ENCODE measurements around the gene GNAI1.

Gene GNAI1

GRCh38 chr7:80257756-80258155 lies 123.1 kb downstream of the GNAI1 start:
- DNase-seq: no peak

GRCh38 chr7:80260606-80261005 lies 126.0 kb downstream of the GNAI1 start:
- DNase-seq: no peak

GRCh38 chr7:80263333-80263732 lies 128.7 kb downstream of the GNAI1 start:
- no peak for DNase-seq

- no peak for DNase-seq
These were observed 129.2 kb downstream of the GNAI1 start for GRCh38 chr7:80263821-80264220.

- DNase-seq: no peak
These were observed 130.3 kb downstream of the GNAI1 start for GRCh38 chr7:80264769-80265495.

DNA sequence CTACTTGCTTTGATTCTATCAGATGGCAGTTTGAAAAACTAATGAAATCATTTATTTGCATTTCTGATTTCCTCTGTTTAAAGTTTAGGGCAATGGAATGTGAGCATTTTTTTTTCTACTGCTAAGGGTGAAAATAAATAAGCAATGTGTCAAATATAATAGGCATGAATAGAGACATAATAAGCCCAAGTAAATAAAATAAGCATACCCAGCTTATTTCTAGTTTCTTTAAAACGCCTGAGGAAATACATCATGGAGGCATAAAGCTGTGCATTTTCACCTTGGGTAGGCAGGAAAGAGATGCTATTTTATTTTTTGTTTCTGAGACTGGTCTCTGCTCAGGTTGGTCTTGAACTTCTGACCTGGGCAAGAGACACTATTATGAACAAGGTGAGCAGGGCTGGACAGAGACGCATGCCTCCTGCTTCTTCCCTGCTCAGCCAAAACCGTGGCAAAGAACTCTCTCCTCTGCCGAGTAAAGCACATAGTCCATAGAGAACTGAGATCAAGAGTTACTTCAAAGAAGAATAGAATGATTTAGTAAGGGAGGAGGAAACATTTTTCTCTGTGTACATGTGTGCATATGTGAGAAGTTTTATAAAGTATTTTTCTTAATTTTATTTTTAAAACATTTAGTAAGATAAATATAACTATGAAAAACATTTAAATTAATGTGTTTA lies 138.1 kb downstream of the GNAI1 start:
- no peak for DNase-seq

DNA sequence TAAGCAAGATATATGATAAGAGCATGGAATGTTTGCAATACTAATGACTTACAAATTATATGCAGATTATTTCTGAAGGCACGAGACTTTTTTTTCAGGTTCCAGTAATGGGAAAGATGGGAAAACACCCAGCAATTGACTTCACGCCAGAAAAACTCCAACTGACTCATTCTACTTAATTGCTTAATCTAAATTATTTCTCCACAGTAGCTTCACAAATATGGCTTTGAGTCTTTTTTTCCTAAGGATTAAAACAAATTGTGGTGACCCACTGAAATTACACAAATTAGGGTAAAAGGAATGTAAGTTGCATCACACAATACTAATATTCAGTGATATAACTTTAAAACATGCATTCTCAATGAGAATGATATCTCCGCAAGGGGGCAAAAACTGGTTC lies 138.7 kb downstream of the GNAI1 start:
- no peak for DNase-seq

DNA sequence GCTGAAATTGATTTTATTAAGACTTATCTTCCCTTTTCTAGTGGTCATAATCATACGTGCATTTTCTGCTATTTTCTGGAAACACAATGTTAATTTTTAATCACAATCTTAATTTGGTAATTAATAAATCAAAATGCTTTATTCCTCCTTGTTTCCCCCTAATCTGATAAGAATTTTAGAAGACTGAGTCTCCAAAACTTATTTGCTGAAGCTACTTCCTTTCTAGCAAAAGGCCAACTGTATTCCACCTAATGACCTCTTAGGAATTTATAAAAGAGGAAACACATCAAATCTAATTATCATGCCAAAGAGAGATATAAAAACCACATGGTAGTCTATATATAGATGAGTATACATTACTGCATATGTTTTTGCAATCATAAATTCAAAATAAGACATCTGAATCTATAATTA lies 140.6 kb downstream of the GNAI1 start:
- DNase-seq: no peak

Measured in activated CD4-positive, alpha-beta T cell treated with anti-CD3 and anti-CD28 coated beads for 4 hours (primary cell).